ENCODE measurements around the gene NR2F1.

DNA sequence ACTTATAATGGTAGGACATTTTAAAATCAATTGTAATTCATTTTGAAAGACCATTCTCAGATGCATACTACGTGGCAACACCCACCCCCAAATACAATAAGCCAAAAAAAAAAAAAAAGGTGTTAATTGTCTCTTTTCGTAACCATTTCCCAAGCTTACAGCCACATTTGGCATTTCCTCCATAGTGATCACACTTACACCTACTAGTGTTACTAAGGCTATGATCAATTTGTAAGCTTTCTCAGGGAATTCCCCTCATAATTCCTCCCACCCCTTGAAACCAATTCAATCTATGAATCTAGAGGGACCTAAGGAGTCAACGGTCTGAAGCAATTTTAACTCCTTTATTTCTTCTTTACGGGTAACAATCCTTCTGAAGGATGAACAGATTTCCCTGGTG lies 40.1 kb downstream of the NR2F1 start:
- TF ChIP-seq, protein P1, sequence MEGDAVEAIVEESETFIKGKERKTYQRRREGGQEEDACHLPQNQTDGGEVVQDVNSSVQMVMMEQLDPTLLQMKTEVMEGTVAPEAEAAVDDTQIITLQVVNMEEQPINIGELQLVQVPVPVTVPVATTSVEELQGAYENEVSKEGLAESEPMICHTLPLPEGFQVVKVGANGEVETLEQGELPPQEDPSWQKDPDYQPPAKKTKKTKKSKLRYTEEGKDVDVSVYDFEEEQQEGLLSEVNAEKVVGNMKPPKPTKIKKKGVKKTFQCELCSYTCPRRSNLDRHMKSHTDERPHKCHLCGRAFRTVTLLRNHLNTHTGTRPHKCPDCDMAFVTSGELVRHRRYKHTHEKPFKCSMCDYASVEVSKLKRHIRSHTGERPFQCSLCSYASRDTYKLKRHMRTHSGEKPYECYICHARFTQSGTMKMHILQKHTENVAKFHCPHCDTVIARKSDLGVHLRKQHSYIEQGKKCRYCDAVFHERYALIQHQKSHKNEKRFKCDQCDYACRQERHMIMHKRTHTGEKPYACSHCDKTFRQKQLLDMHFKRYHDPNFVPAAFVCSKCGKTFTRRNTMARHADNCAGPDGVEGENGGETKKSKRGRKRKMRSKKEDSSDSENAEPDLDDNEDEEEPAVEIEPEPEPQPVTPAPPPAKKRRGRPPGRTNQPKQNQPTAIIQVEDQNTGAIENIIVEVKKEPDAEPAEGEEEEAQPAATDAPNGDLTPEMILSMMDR (IDR thresholded peaks at IDR 0.05; ENCODE audit: insufficient read depth, low read length, poor library complexity, severe bottlenecking) = no peak
- no peak for TF ChIP-seq EZH2phosphoT487 (conservative IDR thresholded peaks at IDR 0.05; ENCODE audit: low read length)
